Brain microvascular endothelial cell (primary cell): ENCODE results near the gene SPINK1.

ENCODE experiments used
- DNase-seq: peaks from one replicate; pipeline ENCODE4 v3.0.0-alpha.2; 2020
- H3K27ac ChIP-seq: fragments of 250-450 bp; sonication (Bioruptor Pico); 2 replicates; pipeline ENCODE4 v1.5.1; 2020; ENCODE audit warnings: mild to moderate bottlenecking, moderate library complexity
- H3K27me3 ChIP-seq: fragments of 250-450 bp; sonication (Bioruptor Pico); replicated peaks from 2 replicates; pipeline ENCODE4 v1.5.1; 2020; ENCODE audit warnings: mild to moderate bottlenecking
- H3K36me3 ChIP-seq: fragments of 250-450 bp; sonication (Bioruptor Pico); replicated peaks from 2 replicates; pipeline ENCODE4 v1.5.1; 2020; ENCODE audit warnings: mild to moderate bottlenecking
- H3K4me3 ChIP-seq: 2 replicates; pipeline ENCODE4 v1.5.1; 2011; ENCODE audit warnings: low read depth, mild to moderate bottlenecking, control low read depth, low read length, moderate library complexity
- in situ Hi-C: cut with HindIII; loops from 2 replicates; pipeline ENCODE4 v1.10.0; 2017; ENCODE audit warnings: low sequenced_read_pairs, low pct_ligation_motif_present
- TF ChIP-seq, protein P1 (sequence below): IDR thresholded peaks from 2 replicates; pipeline ENCODE4 v1.5.1; 2011; ENCODE audit warnings: low read depth, mild to moderate bottlenecking, moderate library complexity, low read length, control low read depth, inconsistent platforms; ENCODE audit errors: missing control alignments

SPINK1 gene

DNA sequence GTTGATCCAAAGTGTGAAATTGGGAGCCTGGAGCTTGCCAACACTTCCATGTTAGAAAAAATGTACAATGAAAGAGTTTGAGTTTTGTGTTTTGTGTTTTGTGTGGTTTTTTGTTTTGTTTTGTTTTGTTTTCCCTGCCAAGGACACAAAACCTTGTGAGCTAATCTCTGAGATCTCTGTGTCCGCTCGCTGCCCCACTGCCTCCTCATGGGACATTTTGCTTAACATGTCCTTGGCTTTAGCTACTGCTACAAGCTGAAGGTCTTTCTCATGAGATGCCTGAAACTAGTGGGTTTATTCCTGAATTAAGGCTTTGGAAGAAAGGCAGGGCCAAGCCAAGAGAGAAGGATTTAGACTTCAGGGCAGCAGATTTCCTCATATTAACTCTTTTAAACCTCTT, 41.7 kb downstream of the SPINK1 start:
- TF ChIP-seq, protein P1, sequence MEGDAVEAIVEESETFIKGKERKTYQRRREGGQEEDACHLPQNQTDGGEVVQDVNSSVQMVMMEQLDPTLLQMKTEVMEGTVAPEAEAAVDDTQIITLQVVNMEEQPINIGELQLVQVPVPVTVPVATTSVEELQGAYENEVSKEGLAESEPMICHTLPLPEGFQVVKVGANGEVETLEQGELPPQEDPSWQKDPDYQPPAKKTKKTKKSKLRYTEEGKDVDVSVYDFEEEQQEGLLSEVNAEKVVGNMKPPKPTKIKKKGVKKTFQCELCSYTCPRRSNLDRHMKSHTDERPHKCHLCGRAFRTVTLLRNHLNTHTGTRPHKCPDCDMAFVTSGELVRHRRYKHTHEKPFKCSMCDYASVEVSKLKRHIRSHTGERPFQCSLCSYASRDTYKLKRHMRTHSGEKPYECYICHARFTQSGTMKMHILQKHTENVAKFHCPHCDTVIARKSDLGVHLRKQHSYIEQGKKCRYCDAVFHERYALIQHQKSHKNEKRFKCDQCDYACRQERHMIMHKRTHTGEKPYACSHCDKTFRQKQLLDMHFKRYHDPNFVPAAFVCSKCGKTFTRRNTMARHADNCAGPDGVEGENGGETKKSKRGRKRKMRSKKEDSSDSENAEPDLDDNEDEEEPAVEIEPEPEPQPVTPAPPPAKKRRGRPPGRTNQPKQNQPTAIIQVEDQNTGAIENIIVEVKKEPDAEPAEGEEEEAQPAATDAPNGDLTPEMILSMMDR, result no peak
- in situ Hi-C loops, result no loop called here
- Histone ChIP-seq H3K27me3 (no peaks in the 10 kb centered on the region), H3K27ac (no peak overlapping the region), H3K4me3 (no peak overlapping the region), H3K36me3 (no peaks in the 10 kb centered on the region)
- DNase-seq, result no peak

DNA sequence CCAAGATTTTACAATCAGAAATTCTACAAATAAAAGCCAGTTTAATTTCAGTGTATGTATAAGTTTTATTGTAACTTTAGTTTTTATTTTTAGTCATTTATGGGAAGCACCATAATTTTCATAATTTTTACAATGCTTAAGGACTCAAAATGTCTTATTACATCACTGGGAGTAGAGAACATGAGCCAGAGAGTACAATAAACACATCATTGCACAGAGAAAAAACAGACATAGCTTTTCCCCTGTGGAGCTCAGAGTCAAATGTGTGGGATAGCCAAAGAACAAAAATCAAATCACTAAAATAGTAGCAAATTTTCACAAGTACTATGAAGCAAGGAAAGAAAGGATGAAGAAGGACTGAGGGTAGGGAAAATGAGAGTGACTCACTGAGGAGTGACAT, 43.4 kb downstream of the SPINK1 start:
- TF ChIP-seq, protein P1, result no peak
- Histone ChIP-seq H3K27me3 (no peaks in the 10 kb centered on the region), H3K4me3 (no peak overlapping the region), H3K36me3 (no peaks in the 10 kb centered on the region), H3K27ac (no peak overlapping the region)
- DNase-seq, result no peak
- in situ Hi-C loops, result no loop called here

DNA sequence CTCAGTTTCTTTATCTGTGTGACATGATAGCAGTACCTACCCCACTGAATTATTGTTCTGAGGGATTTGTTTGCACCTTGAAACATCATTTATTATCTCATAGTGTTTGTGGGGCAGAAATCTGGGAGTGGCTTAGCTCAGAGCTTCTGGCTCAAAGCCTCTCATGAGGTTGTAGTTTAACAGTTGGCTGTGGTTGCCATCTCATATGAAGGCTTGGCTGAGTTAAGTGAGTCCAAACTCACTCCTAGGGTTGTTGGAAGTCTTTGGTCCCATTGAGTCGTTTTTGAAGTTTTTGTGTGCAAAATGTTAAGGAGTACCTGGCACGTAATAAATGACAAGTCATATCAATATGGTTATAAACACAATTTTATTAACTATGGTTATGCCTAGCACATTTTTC, 45.3 kb downstream of the SPINK1 start:
- Histone ChIP-seq H3K27ac (no peak overlapping the region), H3K27me3 (no peaks in the 10 kb centered on the region), H3K4me3 (no peak overlapping the region), H3K36me3 (no peaks in the 10 kb centered on the region)
- TF ChIP-seq, protein P1, result no peak
- in situ Hi-C loops, result no loop called here
- DNase-seq, result no peak

DNA sequence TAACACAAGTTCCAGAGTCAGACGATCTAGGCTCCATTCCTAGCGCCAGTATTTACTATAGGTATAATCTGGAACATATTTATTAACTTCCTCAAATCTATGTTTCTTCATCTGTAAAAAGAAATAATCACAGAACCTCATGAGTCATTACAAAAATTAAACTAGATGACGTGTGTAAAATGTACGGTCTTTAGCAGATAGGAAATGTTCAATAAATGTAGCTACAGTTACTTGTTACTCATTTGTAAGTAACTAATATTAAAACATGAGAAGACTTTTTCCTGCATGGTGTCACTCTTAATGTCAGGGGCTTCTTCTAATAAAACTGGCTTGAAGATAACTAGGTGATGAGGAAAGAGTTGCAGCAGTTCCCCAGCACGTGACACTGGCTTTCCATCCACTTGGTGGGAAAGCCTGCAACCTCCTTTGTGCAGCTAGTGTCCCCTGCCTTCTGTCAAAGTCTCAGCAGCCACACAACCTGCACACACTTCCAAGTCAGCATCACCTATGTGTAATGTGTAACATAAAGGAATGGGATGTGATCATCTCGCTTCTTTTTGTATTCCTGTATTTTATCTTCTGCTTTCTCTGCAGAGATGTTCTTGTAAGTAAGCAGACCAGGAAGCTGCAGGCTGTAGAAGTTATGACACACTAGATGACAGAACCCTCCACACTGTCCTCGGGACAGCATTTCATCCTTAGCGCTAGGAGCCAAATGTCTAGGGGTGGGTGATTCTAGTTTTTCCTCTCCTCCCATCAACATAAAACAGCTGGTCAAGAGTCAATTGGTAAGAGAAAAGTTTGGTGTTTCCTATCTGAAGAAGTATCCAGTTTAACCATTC, 47.1 kb downstream of the SPINK1 start:
- TF ChIP-seq, protein P1, result no peak
- Histone ChIP-seq H3K27me3 (no peaks in the 10 kb centered on the region), H3K27ac (no peak overlapping the region), H3K36me3 (no peaks in the 10 kb centered on the region), H3K4me3 (no peak overlapping the region)
- DNase-seq, result no peak
- in situ Hi-C loops, result no loop called here

DNA sequence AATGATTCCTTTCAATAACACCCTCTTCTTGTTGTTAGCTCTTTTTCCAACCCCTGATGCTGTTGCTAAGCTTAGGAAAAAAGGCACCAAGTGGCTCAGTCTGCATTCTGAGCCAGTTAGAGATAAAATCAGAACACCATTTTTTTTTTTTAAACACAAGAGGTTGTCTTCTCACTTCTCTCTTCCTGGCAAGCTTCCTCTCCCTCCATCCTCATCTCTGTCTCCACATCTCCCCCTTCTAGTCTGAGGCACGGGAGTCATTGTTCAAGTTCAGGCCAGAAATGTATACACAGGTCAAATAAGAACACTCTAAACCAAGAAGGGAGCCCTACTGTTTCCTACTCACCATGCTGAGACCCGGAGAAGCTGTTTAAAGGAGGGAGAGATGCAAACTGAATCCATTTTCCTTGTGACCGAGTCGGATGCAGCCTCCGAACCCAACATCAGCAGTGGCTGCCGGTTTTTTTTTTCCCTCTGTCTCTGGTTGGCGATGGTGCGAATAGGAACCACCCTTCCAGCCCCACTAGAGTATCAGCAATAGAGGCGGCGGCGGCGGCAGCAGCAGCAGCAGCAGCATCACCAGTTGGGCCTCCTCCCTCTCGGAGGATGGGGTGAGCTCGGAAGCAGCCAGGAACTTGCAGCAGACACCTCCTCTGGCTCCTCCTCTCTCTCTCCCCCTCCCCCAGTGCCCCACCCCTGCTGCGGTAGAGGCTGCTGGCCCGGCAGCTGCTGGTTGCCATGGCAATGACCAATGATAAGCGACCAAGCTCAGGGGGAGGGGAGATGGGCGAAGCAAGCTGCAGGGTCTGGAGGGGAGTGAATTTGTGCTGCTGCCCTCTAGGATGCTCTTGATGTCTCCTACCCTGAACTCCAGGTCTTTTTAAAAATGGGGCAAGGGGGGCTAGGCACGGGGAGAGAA, 49.1 kb downstream of the SPINK1 start, which contains the start of gene JAKMIP2:
Gene JAKMIP2 (minus strand): TSS at position 619 of the 919 bp plus-strand sequence. CDS start 110,922 bp downstream, outside the sequence.
- Histone ChIP-seq H3K27me3 (no peaks in the 10 kb centered on the region), H3K27ac (no peak within 1 kb of the TSS), H3K4me3 (peak within 1 kb of the TSS; percentile 66), H3K36me3 (no peaks in the 10 kb centered on the region)
- TF ChIP-seq, protein P1, result peak; percentile 7
- DNase-seq, result peak; percentile 2
- in situ Hi-C loops, result no loop called here
